Stimulated activated naive B cell treated with anti-CD40 and anti-IgM and Interleukin-4, amounts not matched to agents 10 μg/mL and 1 μg/mL and 100 μg/mL, for 72 hours (primary cell): ENCODE data around the gene IFI27L1.
"Not testable (repeated sequence)": the region's sequence is repeated elsewhere in the genome, so short reads cannot be mapped to it uniquely, and the experiment has no call there.

ENCODE experiments used
- ATAC-seq, 2 donors: fragments of 150-1000 bp; cut with Tn5 transposase; replicated peaks; 2 replicates each; pipeline ENCODE4 v1.10.0; 2021; ENCODE audit warnings: moderate library complexity in 1 of 2
- DNase-seq: peaks from one replicate; pipeline ENCODE4 v3.0.0; 2021
- H3K27ac Mint-ChIP-seq: one replicate; pipeline ENCODE4 v1.8.0; 2022; ENCODE audit warnings: mild to moderate bottlenecking, mixed read lengths
- H3K27me3 Mint-ChIP-seq, 2 donors: one replicate each; pipeline ENCODE4 v1.8.0; 2022; ENCODE audit warnings: mixed read lengths in 2 of 2
- H3K36me3 Mint-ChIP-seq, 2 donors: one replicate each; pipeline ENCODE4 v1.8.0; 2022; ENCODE audit warnings: mixed read lengths in 2 of 2, mild to moderate bottlenecking in 1 of 2
- H3K4me1 Mint-ChIP-seq, 2 donors: one replicate each; pipeline ENCODE4 v1.8.0; 2022; ENCODE audit warnings: mixed read lengths in 2 of 2, mild to moderate bottlenecking in 1 of 2
- H3K4me3 Mint-ChIP-seq, 2 donors: one replicate each; pipeline ENCODE4 v1.8.0; 2022; ENCODE audit warnings: mild to moderate bottlenecking in 2 of 2, mixed read lengths in 2 of 2, moderate library complexity in 1 of 2
- H3K9me3 Mint-ChIP-seq, 2 donors: one replicate each; pipeline ENCODE4 v1.8.0; 2022; ENCODE audit warnings: mixed read lengths in 2 of 2, mild to moderate bottlenecking in 1 of 2

The IFI27L1 gene

DNA sequence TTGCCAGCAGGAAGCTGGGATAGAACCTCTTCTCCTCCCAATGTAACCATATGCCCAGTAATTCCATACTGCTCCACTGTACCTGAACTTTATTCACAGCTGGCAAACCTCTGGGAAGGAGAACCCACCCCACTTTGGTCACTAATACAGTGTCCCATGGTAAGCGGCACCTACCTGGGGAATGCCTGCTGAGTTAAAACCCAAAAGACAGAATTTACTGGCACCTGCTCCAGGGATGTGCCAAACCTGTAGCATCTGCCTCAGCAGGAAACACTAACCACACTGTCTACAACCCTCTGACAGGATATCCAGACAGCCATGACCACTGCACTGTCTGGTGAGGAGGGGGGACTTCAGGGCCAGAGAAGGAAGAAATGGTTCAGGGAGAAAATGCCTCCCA, 26.7 kb upstream of the IFI27L1 start:
- peaks cover 48 to 80% of the 10 kb centered on the region in 2 donors for H3K36me3 Mint-ChIP-seq
- H3K27me3 Mint-ChIP-seq, result no peaks in the 10 kb centered on the region
- H3K9me3 Mint-ChIP-seq, result no peaks in the 10 kb centered on the region
- H3K27ac Mint-ChIP-seq, result peak overlapping the region; percentile 75
- DNase-seq (no peak), ATAC-seq (no peak)
- no peak overlapping the region for H3K4me3 Mint-ChIP-seq
- H3K4me1 Mint-ChIP-seq, result peaks cover 11 to 19% of the 10 kb centered on the region in 2 donors

DNA sequence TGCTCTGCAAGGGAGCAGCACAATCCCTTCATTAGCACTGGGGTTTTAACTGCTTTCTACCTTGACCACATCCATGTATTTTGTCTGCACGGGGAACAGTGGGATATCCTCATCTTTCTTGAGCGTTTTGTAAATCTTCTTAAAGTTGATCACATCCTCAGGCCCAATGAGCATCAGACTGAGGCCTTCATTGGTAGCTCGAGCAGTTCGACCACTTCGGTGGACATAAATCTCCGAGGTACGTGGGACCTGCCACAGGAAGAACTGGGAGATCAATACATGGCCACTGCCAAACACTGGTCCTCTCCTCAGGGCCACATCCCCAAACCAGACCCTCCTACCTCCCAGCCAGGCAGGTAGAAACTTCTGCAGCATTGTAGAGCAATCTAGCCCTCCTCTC, 26.2 kb upstream of the IFI27L1 start:
- DNase-seq (no peak), ATAC-seq (no peak)
- peaks cover 11 to 19% of the 10 kb centered on the region in 2 donors for H3K4me1 Mint-ChIP-seq
- H3K4me3 Mint-ChIP-seq, result no peak overlapping the region
- no peaks in the 10 kb centered on the region for H3K9me3 Mint-ChIP-seq
- peaks cover 44 to 77% of the 10 kb centered on the region in 2 donors for H3K36me3 Mint-ChIP-seq
- no peak overlapping the region for H3K27ac Mint-ChIP-seq
- H3K27me3 Mint-ChIP-seq, result no peaks in the 10 kb centered on the region

DNA sequence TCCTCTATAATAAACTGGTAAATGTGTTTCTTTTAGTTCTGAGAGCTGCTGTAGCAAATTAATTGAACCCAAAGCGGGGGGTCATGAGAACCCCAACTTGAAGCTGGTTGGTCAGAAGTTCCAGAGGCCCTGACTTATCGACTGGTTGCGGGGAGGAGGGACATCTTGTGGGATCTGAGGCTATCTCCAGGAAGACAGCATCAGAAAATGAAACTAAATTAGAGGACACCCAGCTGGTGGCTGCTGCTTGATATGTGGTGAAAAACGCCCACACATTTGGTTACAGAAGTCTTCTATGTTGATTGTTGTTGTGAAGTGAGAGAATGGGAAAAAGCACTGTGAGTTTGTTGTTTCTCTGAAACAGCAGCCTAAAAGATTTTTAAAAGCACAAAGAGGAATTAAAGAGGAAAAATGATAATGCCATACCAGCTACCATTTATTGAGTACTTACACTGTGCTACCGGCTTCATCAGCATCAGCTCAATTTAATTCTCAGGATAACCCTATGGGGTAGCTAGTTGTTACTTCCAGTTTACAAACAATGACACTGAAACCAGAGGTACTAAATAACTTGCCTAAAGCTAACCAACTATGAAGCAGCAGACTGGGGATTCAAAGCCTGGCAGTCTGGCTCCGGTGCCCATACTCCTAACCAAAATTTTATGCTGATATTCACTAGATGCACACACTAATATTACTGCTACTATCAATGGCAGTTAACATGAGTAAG, 24.4 kb upstream of the IFI27L1 start:
- Mint-ChIP-seq H3K4me3 (no peak overlapping the region), H3K4me1 (peaks cover 15 to 19% of the 10 kb centered on the region in 2 donors), H3K27me3 (no peaks in the 10 kb centered on the region), H3K27ac (peak overlapping the region; percentile 28), H3K36me3 (peaks cover 41 to 75% of the 10 kb centered on the region in 2 donors), H3K9me3 (no peaks in the 10 kb centered on the region)
- ATAC-seq (peak in 1 of 2 donors; percentile 55), DNase-seq (no peak)

DNA sequence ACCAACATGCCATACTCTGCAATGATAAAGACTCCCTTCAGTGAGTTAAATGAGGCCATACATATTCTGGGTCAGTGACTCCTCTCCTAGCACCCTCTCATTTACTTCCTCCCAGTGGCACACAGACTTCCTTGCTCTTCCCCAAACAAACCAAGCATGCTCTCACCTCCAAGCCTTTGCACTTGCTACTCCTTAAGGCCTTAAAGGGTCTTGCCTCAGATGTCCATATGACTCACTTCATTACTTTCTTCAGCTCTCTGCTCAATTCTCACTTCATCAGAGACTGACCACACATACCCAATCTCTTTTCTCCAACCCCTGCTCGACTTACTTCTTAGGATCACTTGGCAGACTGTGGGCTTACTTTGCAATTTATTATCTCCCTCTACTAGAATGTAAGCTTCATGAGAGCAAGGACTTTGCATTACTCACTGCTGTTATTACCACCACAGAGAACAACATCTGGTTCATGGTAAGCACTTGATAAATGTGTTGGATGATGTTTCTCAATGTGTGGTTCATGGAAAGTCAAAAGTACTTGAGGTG, 22.9 kb upstream of the IFI27L1 start:
- ATAC-seq (no peak), DNase-seq (no peak)
- Mint-ChIP-seq H3K9me3 (no peaks in the 10 kb centered on the region), H3K4me1 (peaks cover 16 to 30% of the 10 kb centered on the region in 2 donors), H3K27ac (peak overlapping the region; percentile 20), H3K4me3 (no peak overlapping the region), H3K36me3 (peaks cover 41 to 73% of the 10 kb centered on the region in 2 donors), H3K27me3 (no peaks in the 10 kb centered on the region)

DNA sequence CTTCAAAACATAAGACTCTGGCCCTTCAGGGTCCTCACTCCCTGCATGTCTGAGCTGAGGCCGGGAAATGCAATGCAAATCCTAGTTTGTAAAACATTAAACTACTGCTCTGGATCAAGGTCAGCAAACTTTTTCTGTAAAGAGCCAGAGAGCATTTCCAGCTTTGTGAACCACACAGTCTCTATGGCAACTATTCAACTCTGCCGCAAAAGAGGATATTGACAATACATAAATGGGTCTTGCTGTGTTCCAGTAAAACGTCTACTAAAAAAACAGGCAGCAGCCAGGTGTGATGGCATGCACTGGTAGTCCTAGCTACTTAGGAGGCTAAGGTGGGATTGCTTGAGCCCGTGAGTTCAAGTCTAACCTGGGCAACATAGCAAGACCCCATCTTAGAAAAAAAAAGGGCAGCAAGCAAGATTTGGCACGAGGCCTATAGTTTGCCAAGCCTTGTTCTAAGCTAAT, 22.4 kb upstream of the IFI27L1 start:
- H3K4me1 Mint-ChIP-seq, result peaks cover 16 to 32% of the 10 kb centered on the region in 2 donors
- H3K9me3 Mint-ChIP-seq, result no peaks in the 10 kb centered on the region
- no peak for ATAC-seq
- no peak for DNase-seq
- H3K27ac Mint-ChIP-seq, result no peak overlapping the region
- no peak overlapping the region for H3K4me3 Mint-ChIP-seq
- peaks cover 41 to 74% of the 10 kb centered on the region in 2 donors for H3K36me3 Mint-ChIP-seq
- no peaks in the 10 kb centered on the region for H3K27me3 Mint-ChIP-seq

DNA sequence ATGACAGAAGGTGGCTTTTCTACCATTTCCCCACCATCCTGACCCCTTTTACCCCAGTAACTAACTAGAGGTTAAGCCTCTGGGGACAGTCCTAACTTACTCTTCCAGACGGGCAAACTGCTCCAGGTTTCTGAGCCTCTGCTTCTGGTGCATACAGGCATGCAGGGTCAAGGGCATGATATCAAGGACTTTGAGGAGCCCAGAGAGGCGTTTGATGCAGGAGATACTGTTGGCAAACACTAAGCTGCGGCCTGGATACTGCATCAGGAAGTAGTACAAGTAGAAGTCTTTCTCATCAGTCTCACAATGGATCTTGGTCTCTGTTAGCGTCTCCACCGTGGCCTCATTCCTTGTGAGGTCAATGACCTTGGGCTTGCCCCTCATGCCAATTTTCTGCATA, 21.1 kb upstream of the IFI27L1 start:
- peaks cover 21 to 34% of the 10 kb centered on the region in 2 donors for H3K4me1 Mint-ChIP-seq
- no peak overlapping the region for H3K4me3 Mint-ChIP-seq
- H3K27ac Mint-ChIP-seq, result no peak overlapping the region
- H3K36me3 Mint-ChIP-seq, result peaks cover 38 to 67% of the 10 kb centered on the region in 2 donors
- no peaks in the 10 kb centered on the region for H3K9me3 Mint-ChIP-seq
- no peak for ATAC-seq
- H3K27me3 Mint-ChIP-seq, result no peaks in the 10 kb centered on the region
- no peak for DNase-seq

DNA sequence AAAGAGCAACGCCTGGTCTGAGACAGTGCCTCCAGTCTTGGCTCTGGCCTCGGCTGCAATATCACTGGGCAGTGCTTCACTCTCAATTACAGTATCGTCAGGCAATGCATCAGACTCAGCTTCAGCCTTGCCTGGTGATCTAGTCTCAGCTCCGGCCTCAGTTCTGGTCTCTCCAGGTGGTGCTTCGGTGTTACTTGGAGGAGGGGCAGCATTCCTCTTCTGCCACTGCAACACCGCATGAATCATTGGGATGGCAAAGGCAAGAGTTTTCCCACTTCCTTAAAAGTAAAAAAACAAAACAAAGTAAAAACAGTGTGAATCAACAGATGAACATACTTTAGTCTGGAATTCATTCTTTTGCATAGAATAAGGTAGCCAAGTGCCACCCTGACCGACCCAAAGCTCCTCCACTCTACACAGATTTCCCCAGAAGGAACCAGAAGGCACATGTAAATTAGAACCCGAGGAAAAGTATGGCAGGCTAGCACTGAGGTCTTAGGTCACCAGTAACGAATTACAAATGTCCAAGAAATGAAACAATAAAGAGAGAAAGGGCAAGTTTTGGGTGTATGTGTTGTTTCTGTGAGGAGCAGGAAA, 18.7 kb upstream of the IFI27L1 start:
- peaks cover 0 to 1% of the 10 kb centered on the region in 2 donors for H3K9me3 Mint-ChIP-seq
- no peaks in the 10 kb centered on the region for H3K27me3 Mint-ChIP-seq
- H3K4me1 Mint-ChIP-seq, result peaks cover 34 to 46% of the 10 kb centered on the region in 2 donors
- no peak overlapping the region for H3K27ac Mint-ChIP-seq
- H3K4me3 Mint-ChIP-seq, result no peak overlapping the region
- DNase-seq (no peak), ATAC-seq (no peak)
- peaks cover 40 to 70% of the 10 kb centered on the region in 2 donors for H3K36me3 Mint-ChIP-seq

DNA sequence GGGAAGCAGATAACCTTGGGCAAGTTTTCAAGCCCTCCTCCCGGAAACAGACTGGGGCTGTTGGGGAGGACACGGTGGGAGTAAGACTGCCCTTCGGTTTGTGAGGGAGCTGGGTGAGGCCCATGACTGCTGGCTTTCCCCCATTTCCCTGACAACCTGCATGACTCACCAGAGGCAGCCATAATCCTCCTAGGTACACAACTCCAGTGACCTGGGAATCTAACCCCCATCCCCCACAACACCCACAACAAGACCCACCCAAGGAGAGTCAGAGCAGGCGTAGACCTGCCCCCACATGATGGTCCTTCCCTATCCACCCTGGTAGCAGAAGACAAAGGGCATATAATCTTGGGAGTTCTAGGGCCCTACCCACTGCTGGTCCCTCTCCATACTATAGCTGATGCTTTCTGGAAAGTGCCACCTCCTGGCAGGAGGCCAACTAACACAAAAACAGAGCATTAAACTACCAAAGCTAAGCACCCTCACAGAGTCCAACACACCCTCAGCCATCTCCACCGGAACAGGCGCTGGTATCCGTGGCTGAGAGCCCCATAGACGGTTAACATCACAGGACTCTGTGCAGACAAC, 14.9 kb upstream of the IFI27L1 start:
- H3K4me3 Mint-ChIP-seq, result no peak overlapping the region
- peaks cover 17 to 19% of the 10 kb centered on the region in 2 donors for H3K9me3 Mint-ChIP-seq
- H3K27me3 Mint-ChIP-seq, result no peaks in the 10 kb centered on the region
- DNase-seq (no peak), ATAC-seq (no peak)
- H3K36me3 Mint-ChIP-seq, result peaks cover 58 to 85% of the 10 kb centered on the region in 2 donors
- H3K4me1 Mint-ChIP-seq, result peaks cover 43 to 67% of the 10 kb centered on the region in 2 donors
- peak overlapping the region; percentile 90 for H3K27ac Mint-ChIP-seq

DNA sequence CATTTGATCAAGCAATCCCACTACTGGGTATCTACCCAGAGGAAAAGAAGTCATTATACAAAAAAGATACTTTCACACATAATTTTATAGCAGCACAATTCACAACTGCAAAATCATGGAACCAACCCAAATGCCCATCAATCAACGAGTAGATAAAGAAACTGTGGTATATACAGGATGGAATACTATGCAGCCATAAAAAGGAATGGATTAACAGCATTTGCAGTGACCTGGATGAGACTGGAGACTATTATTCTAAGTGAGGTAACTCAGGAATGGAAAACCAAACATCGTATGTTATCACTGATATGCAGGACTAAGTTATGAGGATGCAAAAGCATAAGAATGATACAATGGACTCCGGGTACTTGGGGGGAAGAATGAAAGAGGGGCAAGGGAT, 9.0 kb upstream of the IFI27L1 start:
- not testable (repeated sequence) for ATAC-seq, H3K27me3 Mint-ChIP-seq, H3K27ac Mint-ChIP-seq, H3K4me3 Mint-ChIP-seq, DNase-seq
- H3K4me1 Mint-ChIP-seq, result peaks cover 34 to 50% of the 10 kb centered on the region in 2 donors
- H3K9me3 Mint-ChIP-seq, result peaks cover 28 to 30% of the 10 kb centered on the region in 2 donors
- H3K36me3 Mint-ChIP-seq, result peaks cover 72 to 74% of the 10 kb centered on the region in 2 donors

DNA sequence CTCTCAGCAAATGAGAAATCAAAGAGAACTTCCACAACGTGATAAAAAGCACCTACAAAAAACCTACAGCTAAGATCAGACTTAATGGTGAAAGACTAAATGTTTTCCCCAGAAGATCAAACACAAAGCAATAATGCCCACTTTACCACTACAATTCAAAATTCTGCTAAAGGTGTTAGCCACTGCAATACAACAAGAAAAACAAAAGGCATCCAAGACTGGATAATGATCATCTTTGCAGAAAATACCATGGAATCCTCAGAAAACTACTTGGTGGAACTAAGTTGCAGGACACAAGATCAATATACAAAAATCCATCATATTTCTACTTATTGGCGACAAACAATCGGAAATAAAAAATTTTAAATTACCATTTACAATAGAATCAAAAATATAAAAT, 6.6 kb upstream of the IFI27L1 start:
- ATAC-seq (no peak), DNase-seq (no peak)
- Mint-ChIP-seq H3K4me3 (no peak overlapping the region), H3K9me3 (peaks cover 16 to 18% of the 10 kb centered on the region in 2 donors), H3K27me3 (no peaks in the 10 kb centered on the region), H3K27ac (no peak overlapping the region), H3K36me3 (peaks cover 66 to 71% of the 10 kb centered on the region in 2 donors), H3K4me1 (peaks cover 34 to 50% of the 10 kb centered on the region in 2 donors)

DNA sequence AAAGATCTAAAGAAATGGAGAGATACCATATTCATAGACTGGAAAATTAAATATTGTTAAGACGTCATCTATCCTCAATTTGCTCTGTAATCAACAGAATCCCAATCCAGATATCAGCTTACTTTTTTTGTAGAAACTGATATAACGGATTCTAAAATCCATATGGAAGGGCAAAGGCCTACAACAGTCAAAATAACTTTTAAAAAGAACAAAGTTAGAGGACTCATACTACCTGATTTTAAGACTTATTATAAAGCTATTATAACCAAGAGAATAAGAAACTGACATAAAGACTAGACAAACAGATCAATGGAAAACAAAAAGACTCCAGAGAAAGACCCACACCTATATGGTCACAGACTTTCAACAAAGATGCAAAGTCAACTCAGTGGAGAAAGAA, 6.1 kb upstream of the IFI27L1 start:
- Mint-ChIP-seq H3K4me3 (no peak overlapping the region), H3K27me3 (no peaks in the 10 kb centered on the region), H3K36me3 (peaks cover 62 to 68% of the 10 kb centered on the region in 2 donors), H3K9me3 (peaks cover 15 to 16% of the 10 kb centered on the region in 2 donors), H3K27ac (no peak overlapping the region), H3K4me1 (peaks cover 37 to 54% of the 10 kb centered on the region in 2 donors)
- ATAC-seq (no peak), DNase-seq (no peak)

DNA sequence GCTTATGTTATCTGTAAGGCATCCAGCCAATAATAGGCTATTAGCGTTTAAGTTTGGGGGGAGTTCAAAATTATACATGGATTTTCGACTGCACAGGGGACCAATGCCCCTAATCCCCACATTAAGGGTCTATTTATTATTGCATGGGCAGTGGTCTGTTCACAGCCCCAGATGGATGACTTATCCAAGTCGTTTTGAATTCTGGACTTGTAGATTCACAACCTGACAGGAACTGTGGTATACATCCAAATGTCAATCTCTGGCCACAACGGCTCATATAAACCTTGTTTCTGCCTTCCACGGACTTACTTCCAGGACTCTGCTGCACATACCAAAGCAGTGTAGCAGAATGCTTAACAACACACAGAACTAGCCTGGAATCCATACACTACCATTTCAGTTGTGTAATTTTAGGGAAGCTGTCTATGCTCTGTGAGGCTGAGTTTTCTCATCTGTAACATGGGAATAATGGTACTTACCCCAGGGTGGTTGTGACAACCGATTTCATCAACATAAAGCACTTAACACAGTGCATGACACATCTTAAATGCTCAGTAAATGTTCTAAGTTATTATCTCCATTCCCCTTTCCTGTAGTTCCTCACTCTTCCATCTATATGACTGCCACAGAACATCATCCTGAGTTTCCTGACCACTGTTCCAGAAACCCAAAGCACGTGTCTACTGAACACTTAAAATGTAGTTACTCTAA, 3.8 kb upstream of the IFI27L1 start:
- ATAC-seq, result no peak
- peaks cover 36 to 46% of the 10 kb centered on the region in 2 donors for H3K4me1 Mint-ChIP-seq
- H3K27me3 Mint-ChIP-seq, result no peaks in the 10 kb centered on the region
- peak overlapping the region; percentile 14 to 33 for H3K4me3 Mint-ChIP-seq
- H3K36me3 Mint-ChIP-seq, result peaks cover 43 to 52% of the 10 kb centered on the region in 2 donors
- no peak for DNase-seq
- H3K9me3 Mint-ChIP-seq, result peaks cover 6 to 9% of the 10 kb centered on the region in 2 donors
- H3K27ac Mint-ChIP-seq, result no peak overlapping the region

DNA sequence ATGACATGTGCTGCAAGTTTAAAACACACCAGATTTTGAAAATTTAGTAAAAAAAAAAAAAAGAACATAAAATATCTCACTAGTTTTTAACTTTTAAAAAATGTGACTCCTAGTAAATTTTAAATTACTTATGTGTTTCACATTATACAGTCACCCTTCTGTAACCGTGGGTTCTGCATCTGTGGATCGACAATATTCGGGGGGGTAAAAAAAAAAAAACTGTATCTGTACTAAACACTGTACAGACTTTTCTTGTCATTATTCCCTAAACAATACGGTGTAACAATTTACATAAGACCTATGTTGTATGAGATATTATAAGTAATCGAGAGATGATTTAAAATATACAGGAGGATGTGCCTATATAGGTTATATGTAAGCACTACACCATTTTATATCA, 3.3 kb upstream of the IFI27L1 start:
- H3K36me3 Mint-ChIP-seq, result peaks cover 40 to 51% of the 10 kb centered on the region in 2 donors
- peaks cover 35 to 46% of the 10 kb centered on the region in 2 donors for H3K4me1 Mint-ChIP-seq
- no peaks in the 10 kb centered on the region for H3K27me3 Mint-ChIP-seq
- no peak for ATAC-seq
- peaks cover 5 to 8% of the 10 kb centered on the region in 2 donors for H3K9me3 Mint-ChIP-seq
- peak overlapping the region in 1 of 2 donors; percentile 14 for H3K4me3 Mint-ChIP-seq
- DNase-seq, result no peak
- H3K27ac Mint-ChIP-seq, result no peak overlapping the region
